Stimulated activated naive B cell treated with anti-CD40 and anti-IgM and Interleukin-4, amounts not matched to agents 10 μg/mL and 1 μg/mL and 100 μg/mL, for 72 hours (primary cell): ENCODE results near the gene GPAT3.

Experiments used
- ATAC-seq, 2 donors: fragments of 150-1000 bp; cut with Tn5 transposase; replicated peaks; 2 replicates each; pipeline ENCODE4 v1.10.0; 2021; ENCODE audit warnings: moderate library complexity in 1 of 2
- DNase-seq: peaks from one replicate; pipeline ENCODE4 v3.0.0; 2021
- H3K27ac Mint-ChIP-seq: one replicate; pipeline ENCODE4 v1.8.0; 2022; ENCODE audit warnings: mild to moderate bottlenecking, mixed read lengths
- H3K27me3 Mint-ChIP-seq, 2 donors: one replicate each; pipeline ENCODE4 v1.8.0; 2022; ENCODE audit warnings: mixed read lengths in 2 of 2
- H3K36me3 Mint-ChIP-seq, 2 donors: one replicate each; pipeline ENCODE4 v1.8.0; 2022; ENCODE audit warnings: mixed read lengths in 2 of 2, mild to moderate bottlenecking in 1 of 2
- H3K4me1 Mint-ChIP-seq, 2 donors: one replicate each; pipeline ENCODE4 v1.8.0; 2022; ENCODE audit warnings: mixed read lengths in 2 of 2, mild to moderate bottlenecking in 1 of 2
- H3K4me3 Mint-ChIP-seq, 2 donors: one replicate each; pipeline ENCODE4 v1.8.0; 2022; ENCODE audit warnings: mild to moderate bottlenecking in 2 of 2, mixed read lengths in 2 of 2, moderate library complexity in 1 of 2
- H3K9me3 Mint-ChIP-seq, 2 donors: one replicate each; pipeline ENCODE4 v1.8.0; 2022; ENCODE audit warnings: mixed read lengths in 2 of 2, mild to moderate bottlenecking in 1 of 2

The GPAT3 gene

DNA sequence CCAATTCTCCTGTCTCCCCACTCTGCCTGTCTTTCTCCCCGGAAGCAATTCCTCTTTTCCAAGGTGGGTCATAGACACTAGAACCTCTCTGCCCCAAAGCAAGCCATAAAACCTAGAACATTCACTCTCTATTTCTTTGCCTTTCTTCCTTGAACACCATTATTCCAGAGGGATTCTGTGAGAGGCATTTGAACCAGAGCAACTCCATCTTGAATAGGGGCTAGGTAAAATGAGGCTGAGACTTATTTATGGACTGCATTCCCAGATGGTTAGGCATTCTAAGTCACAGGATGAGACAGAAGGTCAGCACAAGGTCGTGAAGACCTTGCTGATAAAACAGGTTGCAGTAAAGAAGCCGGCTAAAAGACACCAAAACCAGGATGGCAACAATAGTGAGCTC lies 13.7 kb upstream of the GPAT3 start:
- no peaks in the 10 kb centered on the region for H3K4me1 Mint-ChIP-seq
- no peak for ATAC-seq
- peaks cover 0 to 1% of the 10 kb centered on the region in 2 donors for H3K9me3 Mint-ChIP-seq
- H3K27ac Mint-ChIP-seq: no peak overlapping the region
- no peak for DNase-seq
- no peak overlapping the region for H3K4me3 Mint-ChIP-seq
- H3K27me3 Mint-ChIP-seq: peaks cover 17 to 23% of the 10 kb centered on the region in 2 donors
- no peaks in the 10 kb centered on the region for H3K36me3 Mint-ChIP-seq

DNA sequence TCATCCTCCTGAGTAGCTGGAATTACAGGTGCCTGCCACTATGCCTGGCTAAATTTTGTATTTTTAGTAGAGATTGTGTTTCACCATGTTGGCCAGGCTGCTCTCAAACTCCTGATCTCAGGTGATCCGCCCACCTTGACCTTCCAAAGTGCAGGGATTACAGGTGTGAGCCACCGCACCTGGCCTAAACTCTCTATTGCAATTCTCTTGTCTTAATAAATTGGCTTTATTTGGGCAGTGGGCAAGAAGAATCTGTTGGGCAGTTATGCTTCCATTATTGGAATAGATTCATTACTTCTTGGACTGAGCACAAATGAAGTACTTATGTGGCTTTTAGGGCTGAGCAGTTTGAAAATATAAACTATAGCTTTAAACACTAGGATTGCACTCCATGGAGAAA lies 8.2 kb upstream of the GPAT3 start:
- H3K4me1 Mint-ChIP-seq: no peaks in the 10 kb centered on the region
- no peak overlapping the region for H3K4me3 Mint-ChIP-seq
- H3K9me3 Mint-ChIP-seq: peaks cover 0 to 1% of the 10 kb centered on the region in 2 donors
- DNase-seq (no peak), ATAC-seq (no peak)
- no peaks in the 10 kb centered on the region for H3K36me3 Mint-ChIP-seq
- no peak overlapping the region for H3K27ac Mint-ChIP-seq
- H3K27me3 Mint-ChIP-seq: peaks cover 26 to 29% of the 10 kb centered on the region in 2 donors

DNA sequence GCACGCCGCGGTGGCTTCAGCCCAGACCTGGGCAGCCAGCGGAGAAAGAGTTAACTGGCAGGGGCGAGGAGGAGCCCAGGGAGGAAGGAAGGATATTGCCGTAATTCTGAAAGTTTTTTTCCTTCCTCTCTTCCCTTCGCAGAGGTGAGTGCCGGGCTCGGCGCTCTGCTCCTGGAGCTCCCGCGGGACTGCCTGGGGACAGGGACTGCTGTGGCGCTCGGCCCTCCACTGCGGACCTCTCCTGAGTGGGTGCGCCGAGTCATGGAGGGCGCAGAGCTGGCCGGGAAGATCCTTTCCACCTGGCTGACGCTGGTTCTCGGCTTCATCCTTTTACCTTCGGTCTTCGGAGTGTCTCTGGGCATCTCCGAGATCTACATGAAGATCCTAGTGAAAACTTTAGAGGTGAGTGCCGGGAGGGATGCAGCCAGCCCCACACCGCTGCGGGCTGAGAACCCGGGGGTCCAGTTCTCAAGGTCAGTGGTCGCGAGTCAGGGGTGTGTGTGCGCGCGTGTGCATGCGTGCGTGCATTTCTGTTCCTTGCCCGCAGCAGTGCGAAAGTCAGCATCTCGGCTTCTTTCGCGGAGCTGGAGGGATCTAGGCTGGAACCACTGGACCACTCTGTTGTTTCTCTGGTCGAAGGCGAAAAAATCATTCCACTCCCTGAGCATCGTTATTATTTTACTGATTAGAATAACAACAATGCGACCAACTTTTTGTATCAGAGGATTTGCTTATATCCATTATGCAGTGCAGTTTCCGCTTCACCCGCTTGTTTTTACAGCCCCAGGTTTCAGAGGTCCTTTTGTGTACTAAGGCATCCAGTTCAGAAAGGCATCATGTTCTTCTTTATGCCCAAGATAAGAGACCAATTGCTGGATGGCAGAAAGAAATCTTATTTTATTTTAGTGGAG lies 709 bp downstream of the GPAT3 start:
- peak overlapping the region; percentile 86 to 90 for H3K4me3 Mint-ChIP-seq
- ATAC-seq (peak; percentile 19 to 21), DNase-seq (no peak)
- no peaks in the 10 kb centered on the region for H3K36me3 Mint-ChIP-seq
- peaks cover 27% of the 10 kb centered on the region in 2 donors for H3K27me3 Mint-ChIP-seq
- no peaks in the 10 kb centered on the region for H3K9me3 Mint-ChIP-seq
- H3K27ac Mint-ChIP-seq: no peak overlapping the region
- H3K4me1 Mint-ChIP-seq: peaks cover 10 to 21% of the 10 kb centered on the region in 2 donors

DNA sequence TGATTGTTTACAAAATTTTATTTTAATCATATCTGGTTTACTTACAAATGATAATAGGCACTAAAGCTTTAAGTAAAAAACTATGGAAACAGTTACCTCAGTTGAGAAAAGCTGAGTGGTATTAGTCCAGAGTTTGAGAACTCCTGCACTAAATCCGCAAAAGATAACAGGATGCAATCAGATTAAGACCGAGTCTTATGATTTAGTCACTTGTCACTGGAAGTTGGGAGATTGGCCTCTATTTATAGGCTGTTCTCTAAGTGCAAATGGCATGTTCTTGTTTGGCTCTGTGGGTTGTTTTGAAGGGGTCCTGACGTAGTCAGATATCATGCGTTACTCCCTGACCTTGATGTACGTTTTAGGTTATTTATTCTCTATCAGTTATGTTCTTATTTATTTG lies 6.3 kb downstream of the GPAT3 start:
- no peaks in the 10 kb centered on the region for H3K4me1 Mint-ChIP-seq
- no peak overlapping the region for H3K27ac Mint-ChIP-seq
- ATAC-seq: no peak
- H3K4me3 Mint-ChIP-seq: no peak overlapping the region
- no peak for DNase-seq
- no peaks in the 10 kb centered on the region for H3K9me3 Mint-ChIP-seq
- no peaks in the 10 kb centered on the region for H3K36me3 Mint-ChIP-seq
- peaks cover 0 to 3% of the 10 kb centered on the region in 2 donors for H3K27me3 Mint-ChIP-seq

DNA sequence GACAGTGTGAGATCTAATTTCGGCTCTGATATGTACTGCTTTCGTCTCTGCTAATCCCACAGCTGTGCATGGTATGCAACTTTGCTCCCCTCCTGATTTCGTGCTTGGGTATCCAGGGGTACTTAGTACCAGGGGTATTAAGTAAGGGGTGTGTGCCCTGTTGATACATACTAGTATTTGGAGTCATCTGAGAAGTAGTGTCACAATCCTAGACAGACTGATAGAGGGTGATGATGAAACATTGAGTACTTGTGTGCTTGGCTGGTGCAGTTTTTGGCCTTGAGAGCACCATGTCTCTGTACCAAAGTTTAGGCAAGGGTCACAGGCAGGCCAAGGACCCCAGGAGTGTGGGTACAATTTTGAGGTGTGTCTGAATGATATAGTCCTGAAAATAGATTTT lies 10.9 kb downstream of the GPAT3 start:
- ATAC-seq (no peak), DNase-seq (no peak)
- Mint-ChIP-seq H3K27ac (no peak overlapping the region), H3K27me3 (peaks cover 0 to 5% of the 10 kb centered on the region in 2 donors), H3K9me3 (no peaks in the 10 kb centered on the region), H3K4me3 (no peak overlapping the region), H3K36me3 (no peaks in the 10 kb centered on the region), H3K4me1 (peaks cover 3 to 6% of the 10 kb centered on the region in 2 donors)

DNA sequence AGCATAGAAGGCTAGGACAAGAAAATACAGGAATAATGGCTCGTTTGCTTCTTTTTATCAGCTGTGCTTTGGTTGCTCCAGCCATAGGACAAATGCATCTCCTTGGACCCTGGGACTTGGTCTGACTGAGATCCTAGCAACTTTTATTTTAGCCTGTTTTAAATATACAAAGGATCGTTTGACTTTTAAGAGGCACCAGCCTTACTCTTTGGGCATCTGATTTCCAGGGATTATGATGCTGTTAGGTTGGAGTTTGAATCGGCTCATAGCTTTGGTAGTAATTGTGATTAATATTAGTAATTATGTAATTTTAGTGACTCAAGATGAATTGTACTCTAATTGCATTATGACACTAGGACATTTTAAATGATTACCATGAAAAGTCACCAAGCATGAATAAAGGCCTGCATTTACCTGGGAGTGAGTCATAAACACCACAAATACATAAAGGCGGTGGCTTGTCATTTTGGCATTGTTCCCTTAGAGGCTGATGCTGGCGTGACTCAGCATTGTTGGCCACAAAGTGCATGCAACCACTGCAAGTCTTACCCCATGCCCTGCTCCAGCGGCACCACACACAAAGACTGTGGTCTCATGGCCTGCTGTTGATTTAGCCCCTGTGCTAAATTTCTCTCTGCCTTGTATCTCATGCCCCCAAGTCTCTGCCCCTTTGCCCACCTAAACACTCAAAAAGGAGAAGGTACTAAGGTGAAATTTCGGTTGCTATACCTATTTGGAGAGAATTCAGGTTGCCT lies 12.4 kb downstream of the GPAT3 start:
- peak overlapping the region; percentile 20 for H3K27ac Mint-ChIP-seq
- peak; percentile 36 for DNase-seq
- peak; percentile 90 to 93 for ATAC-seq

DNA sequence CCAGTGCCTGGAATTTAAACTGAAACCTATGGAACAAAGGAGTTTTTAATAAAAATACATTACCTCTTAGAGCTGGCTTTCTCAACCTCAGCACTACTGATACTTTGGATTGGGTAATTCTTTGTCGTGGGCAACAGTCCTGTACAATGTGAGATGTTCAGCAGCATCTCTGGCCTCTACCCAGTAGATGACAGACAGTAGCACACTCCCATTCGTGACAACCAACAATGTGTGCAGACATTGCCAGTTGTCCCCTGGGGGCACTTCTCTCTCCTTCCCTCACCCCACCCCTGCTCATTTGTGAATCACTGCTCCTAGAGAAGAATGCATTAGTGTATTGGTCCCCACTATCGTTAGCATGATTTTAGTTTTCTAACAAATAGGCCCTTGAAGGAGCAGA lies 16.2 kb downstream of the GPAT3 start:
- peaks cover 0 to 9% of the 10 kb centered on the region in 2 donors for H3K27me3 Mint-ChIP-seq
- ATAC-seq: no peak
- no peak overlapping the region for H3K27ac Mint-ChIP-seq
- peaks cover 6 to 19% of the 10 kb centered on the region in 2 donors for H3K4me1 Mint-ChIP-seq
- H3K9me3 Mint-ChIP-seq: no peaks in the 10 kb centered on the region
- no peak for DNase-seq
- H3K36me3 Mint-ChIP-seq: no peaks in the 10 kb centered on the region
- H3K4me3 Mint-ChIP-seq: no peak overlapping the region

More for the DNA sequence above, 12.4 kb downstream of the GPAT3 start:
- Mint-ChIP-seq H3K4me1 (peaks cover 6 to 12% of the 10 kb centered on the region in 2 donors), H3K27me3 (peaks cover 0 to 5% of the 10 kb centered on the region in 2 donors), H3K36me3 (no peaks in the 10 kb centered on the region), H3K9me3 (no peaks in the 10 kb centered on the region), H3K4me3 (no peak overlapping the region)

DNA sequence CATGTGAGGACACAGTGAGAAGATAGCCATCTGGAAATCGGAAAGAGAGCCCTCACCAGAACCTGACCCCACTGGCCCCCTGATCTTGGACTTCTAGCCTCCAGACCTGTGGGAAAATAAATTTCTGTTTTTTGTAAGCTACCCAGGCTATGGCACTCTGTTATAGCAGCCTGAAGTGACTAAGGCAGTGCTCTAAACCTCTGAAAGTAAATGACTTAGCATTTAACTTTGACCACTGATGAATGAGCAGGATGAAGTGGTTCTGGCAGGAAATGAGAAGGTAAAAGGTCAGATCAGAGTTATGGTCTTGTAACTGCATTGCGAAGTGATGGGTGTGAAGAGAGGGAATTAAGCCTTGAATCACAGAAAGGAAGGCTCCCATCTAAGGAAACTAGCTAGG lies 17.0 kb downstream of the GPAT3 start:
- no peak overlapping the region for H3K27ac Mint-ChIP-seq
- no peak overlapping the region for H3K4me3 Mint-ChIP-seq
- DNase-seq: no peak

DNA sequence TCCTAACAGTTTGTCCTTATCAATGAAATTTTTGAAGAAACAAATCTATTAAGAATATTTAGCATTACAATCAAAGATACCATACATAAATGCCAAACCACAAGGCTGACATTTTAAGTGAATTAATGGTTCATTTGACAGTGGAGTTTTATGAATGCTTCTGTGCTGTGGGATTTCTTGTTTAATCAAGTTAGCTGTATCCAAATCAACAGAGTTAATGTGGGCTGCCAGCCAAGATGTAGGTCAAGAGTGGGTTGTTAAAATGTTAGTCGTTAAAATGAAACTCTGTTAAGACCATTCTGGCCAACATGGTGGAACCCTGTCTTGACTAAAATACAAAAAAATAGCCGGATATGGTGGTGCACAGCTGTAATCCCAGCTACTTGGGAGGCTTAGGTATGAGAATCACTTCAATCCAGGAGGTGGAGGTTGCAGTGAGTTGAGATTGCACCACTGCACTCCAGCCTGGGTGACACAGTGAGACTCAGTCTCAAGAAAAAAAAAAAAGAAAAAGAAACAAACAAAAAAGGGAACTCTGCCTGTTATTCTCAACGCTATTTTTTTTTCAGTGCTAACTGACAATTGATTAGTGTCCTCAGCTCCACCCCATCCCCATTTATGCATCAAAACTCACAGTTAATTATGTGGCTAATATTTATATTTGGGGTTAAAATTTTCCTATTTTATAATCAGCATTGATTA lies 20.2 kb downstream of the GPAT3 start:
- no peaks in the 10 kb centered on the region for H3K9me3 Mint-ChIP-seq
- peaks cover 0 to 4% of the 10 kb centered on the region in 2 donors for H3K27me3 Mint-ChIP-seq
- no peak overlapping the region for H3K27ac Mint-ChIP-seq
- H3K4me3 Mint-ChIP-seq: no peak overlapping the region
- H3K4me1 Mint-ChIP-seq: peaks cover 11 to 38% of the 10 kb centered on the region in 2 donors
- ATAC-seq (peak in 1 of 2 donors; percentile 41), DNase-seq (no peak)
- no peaks in the 10 kb centered on the region for H3K36me3 Mint-ChIP-seq

More for the DNA sequence above, 17.0 kb downstream of the GPAT3 start:
- H3K36me3 Mint-ChIP-seq: no peaks in the 10 kb centered on the region
- no peaks in the 10 kb centered on the region for H3K9me3 Mint-ChIP-seq
- peak; percentile 78 for ATAC-seq
- H3K4me1 Mint-ChIP-seq: peaks cover 8 to 24% of the 10 kb centered on the region in 2 donors
- H3K27me3 Mint-ChIP-seq: peaks cover 0 to 4% of the 10 kb centered on the region in 2 donors

DNA sequence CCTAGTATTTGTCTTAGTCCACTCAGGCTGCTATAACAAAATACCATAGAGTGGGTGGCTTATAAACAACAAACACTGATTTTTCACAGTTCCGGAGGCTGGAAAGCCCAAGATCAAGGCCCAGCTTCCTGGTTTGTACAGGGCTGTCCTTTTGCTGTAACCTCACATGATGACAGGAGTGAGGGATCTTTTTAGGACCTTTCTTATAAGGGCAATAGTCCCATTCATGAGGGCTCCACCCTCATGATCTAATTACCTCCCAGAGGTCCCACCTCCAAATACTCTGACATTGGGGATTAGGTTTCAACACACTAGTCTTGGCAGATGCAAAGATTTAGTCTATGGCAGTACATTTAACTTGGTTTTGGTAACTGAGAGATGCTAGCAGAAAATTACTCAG lies 20.9 kb downstream of the GPAT3 start:
- Mint-ChIP-seq H3K4me1 (peaks cover 11 to 38% of the 10 kb centered on the region in 2 donors), H3K27ac (no peak overlapping the region), H3K4me3 (no peak overlapping the region), H3K9me3 (no peaks in the 10 kb centered on the region), H3K36me3 (no peaks in the 10 kb centered on the region), H3K27me3 (peaks cover 0 to 4% of the 10 kb centered on the region in 2 donors)
- ATAC-seq (no peak), DNase-seq (no peak)

DNA sequence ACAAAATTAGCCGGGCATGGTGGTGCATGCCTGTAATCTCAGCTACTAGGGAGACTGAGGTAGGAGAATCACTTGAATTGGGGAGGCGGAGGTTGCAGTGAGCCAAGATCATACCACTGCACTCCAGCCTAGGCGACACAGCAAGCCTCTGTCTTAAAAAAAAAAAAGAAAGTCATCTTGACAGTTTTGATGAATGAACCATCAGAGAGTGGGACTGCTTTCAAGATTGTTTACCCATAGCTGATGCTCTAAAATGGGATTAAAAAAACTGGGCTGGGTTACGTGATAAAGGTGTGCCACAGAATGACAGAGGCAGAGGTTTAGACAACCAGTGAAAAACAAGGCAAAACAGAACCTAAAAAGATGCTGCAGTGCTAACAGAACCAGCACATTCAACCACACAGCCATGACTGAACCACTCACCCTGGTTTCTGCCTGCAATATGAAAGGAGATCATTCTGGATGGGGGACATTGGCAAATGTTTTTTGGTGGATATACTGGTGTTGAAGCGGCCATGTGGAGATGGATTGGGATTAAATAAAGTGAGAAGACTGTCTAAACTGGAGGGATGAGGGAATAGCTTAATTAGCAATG lies 22.2 kb downstream of the GPAT3 start:
- no peak for DNase-seq
- H3K27ac Mint-ChIP-seq: no peak overlapping the region
- no peak overlapping the region for H3K4me3 Mint-ChIP-seq
- no peak for ATAC-seq
- no peaks in the 10 kb centered on the region for H3K36me3 Mint-ChIP-seq
- H3K27me3 Mint-ChIP-seq: peaks cover 4 to 5% of the 10 kb centered on the region in 2 donors
- no peaks in the 10 kb centered on the region for H3K9me3 Mint-ChIP-seq
- peaks cover 9 to 33% of the 10 kb centered on the region in 2 donors for H3K4me1 Mint-ChIP-seq

DNA sequence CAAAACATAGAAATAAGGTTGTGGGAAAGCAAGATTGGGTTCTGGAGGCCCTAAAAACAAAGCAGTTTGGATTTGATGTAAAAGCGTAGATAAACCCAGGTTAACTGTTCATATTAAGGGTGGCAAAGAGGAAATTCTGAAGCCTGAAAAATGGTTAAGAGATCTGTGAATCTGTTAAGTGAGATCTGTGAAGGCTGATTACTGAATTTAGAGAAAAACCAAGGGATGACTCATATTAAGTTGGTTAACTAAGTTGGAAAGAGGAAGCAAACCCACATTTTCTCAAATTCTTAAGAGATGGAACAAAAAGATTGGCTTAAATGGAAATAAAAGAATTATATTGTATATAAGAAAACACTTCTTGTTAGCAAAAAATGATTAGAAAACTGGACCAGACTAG lies 22.8 kb downstream of the GPAT3 start:
- H3K36me3 Mint-ChIP-seq: no peaks in the 10 kb centered on the region
- no peaks in the 10 kb centered on the region for H3K9me3 Mint-ChIP-seq
- H3K4me3 Mint-ChIP-seq: no peak overlapping the region
- DNase-seq: no peak
- peak; percentile 74 to 85 for ATAC-seq
- H3K27ac Mint-ChIP-seq: no peak overlapping the region
- peaks cover 4 to 5% of the 10 kb centered on the region in 2 donors for H3K27me3 Mint-ChIP-seq
- peaks cover 9 to 30% of the 10 kb centered on the region in 2 donors for H3K4me1 Mint-ChIP-seq

DNA sequence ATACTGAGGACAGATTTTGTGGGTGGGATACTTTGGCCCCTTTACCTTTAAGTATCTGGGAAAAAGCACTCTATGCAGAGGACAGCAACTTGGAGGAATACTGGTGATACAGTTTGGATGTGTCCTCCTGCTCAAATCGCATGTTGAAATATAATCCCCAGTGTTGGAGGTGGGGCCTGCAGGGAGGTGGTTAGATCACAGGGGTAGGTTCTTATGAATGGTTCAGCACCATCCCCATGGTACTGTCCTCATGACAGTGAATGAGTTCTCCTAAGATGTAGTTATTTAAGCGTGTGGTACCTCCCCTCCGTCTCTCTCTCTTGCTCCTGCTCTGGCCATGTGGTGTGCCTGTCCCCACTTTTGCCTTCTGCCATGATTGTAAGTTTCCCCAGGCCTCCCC lies 24.6 kb downstream of the GPAT3 start:
- ATAC-seq: no peak
- Mint-ChIP-seq H3K9me3 (no peaks in the 10 kb centered on the region), H3K36me3 (no peaks in the 10 kb centered on the region), H3K4me3 (no peak overlapping the region), H3K27ac (no peak overlapping the region), H3K4me1 (peaks cover 9 to 30% of the 10 kb centered on the region in 2 donors), H3K27me3 (peaks cover 2 to 6% of the 10 kb centered on the region in 2 donors)
- DNase-seq: no peak

DNA sequence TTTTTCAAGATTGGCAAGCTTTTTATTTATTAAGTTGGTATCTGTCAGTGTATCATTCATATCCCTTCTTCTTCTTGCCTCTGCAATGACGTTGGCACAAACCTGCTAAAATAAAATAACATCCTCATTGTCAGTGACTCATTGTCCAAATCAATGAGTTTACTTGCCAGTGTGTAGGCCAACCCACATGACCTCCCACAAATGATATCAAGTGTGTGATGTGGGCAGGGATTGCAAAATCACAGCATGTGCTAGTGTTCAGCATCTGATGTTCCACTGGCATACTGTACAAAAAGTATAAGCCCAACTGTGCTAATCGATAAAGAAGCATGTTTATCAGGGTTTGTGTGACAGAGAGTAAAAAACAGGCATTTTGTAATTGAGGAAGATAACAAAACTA lies 25.5 kb downstream of the GPAT3 start:
- H3K36me3 Mint-ChIP-seq: no peaks in the 10 kb centered on the region
- no peaks in the 10 kb centered on the region for H3K9me3 Mint-ChIP-seq
- DNase-seq: no peak
- no peak overlapping the region for H3K4me3 Mint-ChIP-seq
- no peak for ATAC-seq
- H3K4me1 Mint-ChIP-seq: peaks cover 9 to 24% of the 10 kb centered on the region in 2 donors
- H3K27ac Mint-ChIP-seq: no peak overlapping the region
- H3K27me3 Mint-ChIP-seq: peaks cover 0 to 11% of the 10 kb centered on the region in 2 donors
